ENCODE data around the gene CCT8L2. TPM values are rescaled to one million over a fixed set of nuclear protein-coding genes. Genes with fewer than 3 reads are reported as not detected.
"Not testable (repeated sequence)": the region's sequence is repeated elsewhere in the genome, so short reads cannot be mapped to it uniquely, and the experiment has no call there.

The CCT8L2 gene, protein sequence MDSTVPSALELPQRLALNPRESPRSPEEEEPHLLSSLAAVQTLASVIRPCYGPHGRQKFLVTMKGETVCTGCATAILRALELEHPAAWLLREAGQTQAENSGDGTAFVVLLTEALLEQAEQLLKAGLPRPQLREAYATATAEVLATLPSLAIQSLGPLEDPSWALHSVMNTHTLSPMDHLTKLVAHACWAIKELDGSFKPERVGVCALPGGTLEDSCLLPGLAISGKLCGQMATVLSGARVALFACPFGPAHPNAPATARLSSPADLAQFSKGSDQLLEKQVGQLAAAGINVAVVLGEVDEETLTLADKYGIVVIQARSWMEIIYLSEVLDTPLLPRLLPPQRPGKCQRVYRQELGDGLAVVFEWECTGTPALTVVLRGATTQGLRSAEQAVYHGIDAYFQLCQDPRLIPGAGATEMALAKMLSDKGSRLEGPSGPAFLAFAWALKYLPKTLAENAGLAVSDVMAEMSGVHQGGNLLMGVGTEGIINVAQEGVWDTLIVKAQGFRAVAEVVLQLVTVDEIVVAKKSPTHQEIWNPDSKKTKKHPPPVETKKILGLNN
- total RNA-seq, result not detected in 2 replicates

GRCh38 chr22:16592710-16593109 is at the start of gene CCT8L2:
TSS of gene CCT8L2 (minus strand) at chr22:16592810. CDS start at chr22:16592550, 260 bp downstream.
- not testable (repeated sequence) for DNase-seq (ENCODE audit: low read depth, low spot score)

- not testable (repeated sequence) for DNase-seq (ENCODE audit: low read depth, low spot score)
These were observed 42.8 kb upstream of the CCT8L2 start for GRCh38 chr22:16635442-16635841.

GRCh38 chr22:16634092-16634491 is 41.5 kb upstream of the CCT8L2 start:
- not testable (repeated sequence) for DNase-seq (ENCODE audit: low read depth, low spot score)

GRCh38 chr22:16628476-16628875 is 35.9 kb upstream of the CCT8L2 start:
- DNase-seq (ENCODE audit: low read depth, low spot score), result not testable (repeated sequence)

GRCh38 chr22:16625018-16625417 is 32.4 kb upstream of the CCT8L2 start:
- DNase-seq (ENCODE audit: low read depth, low spot score), result not testable (repeated sequence)

- DNase-seq (ENCODE audit: low read depth, low spot score), result not testable (repeated sequence)
These were observed 31.0 kb upstream of the CCT8L2 start for GRCh38 chr22:16623595-16623994.

DNA sequence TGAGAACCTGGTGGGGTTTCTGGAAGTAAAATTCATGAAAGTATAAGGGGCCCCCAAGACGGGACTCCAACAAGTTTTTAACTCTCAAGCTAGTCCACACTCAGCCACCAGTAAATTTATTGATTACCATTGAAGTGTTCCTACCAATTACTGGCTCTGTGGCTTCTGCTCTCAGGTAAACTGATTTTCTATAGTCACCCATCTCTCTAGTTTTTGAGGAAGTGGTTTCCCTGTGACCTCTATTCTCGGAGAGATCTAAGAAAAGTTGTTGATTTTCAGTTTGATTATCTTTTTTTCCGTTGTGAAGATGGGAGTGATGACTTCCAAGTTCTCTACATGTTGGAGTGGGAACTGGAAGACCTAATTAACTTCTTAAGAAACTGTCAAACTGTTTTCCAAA is 24.9 kb upstream of the CCT8L2 start:
- DNase-seq (ENCODE audit: low read depth, low spot score), result not testable (repeated sequence)

GRCh38 chr22:16616390-16616938 is 23.9 kb upstream of the CCT8L2 start:
- not testable (repeated sequence) for DNase-seq (ENCODE audit: low read depth, low spot score)

DNA sequence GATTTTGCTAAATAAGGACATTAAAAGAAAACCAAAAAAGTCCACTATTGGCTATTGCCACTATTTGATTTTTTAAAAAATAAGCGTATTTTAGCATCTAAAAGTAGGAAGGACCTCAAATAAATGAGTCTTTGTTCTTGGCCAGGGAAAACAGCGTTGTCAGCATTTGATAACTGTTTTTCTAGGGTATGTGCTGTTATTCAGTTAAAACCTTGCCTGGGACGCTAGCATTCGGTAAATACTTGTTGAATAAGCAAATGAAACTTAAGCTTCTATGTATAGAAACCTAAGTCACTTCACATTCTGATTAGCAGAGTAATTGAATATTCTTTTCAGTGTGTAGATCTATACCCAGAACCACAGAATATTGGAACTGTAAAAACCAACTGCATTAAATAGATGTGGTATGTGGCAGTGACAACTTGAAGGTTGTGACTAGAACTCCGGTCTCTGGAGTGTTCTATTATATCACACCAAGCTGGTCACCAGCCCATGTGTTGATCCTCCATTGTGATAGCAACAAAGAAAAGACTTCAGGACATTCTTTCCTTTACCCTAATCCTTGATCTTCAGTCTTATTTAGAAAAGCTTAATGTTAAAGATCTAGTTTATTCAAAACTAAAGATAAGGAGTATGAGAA is 23.1 kb upstream of the CCT8L2 start:
- not testable (repeated sequence) for DNase-seq (ENCODE audit: low read depth, low spot score)

GRCh38 chr22:16609548-16610261 is 17.1 kb upstream of the CCT8L2 start:
- DNase-seq (ENCODE audit: low read depth, low spot score), result no peak

DNA sequence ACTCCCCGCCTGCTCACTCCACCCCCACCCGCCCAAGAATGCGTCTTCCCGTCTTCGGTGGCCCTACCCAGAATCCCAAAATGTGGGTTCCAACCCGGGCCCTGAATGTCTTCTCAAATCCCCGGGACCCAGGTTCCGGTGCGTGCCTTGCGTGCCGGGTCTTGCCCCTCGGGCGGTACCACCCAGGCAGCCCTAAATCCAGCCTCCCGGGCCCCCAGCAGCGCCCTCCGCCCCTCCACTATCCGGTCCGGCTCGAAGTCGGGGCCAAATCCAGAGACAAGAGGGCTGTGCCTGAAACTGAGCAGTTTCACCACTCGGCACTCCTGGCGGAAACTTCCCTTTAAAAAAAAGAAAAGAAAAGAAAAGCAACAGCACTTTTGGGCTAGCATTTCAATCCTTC is 16.3 kb upstream of the CCT8L2 start:
- no peak for DNase-seq (ENCODE audit: low read depth, low spot score)

DNA sequence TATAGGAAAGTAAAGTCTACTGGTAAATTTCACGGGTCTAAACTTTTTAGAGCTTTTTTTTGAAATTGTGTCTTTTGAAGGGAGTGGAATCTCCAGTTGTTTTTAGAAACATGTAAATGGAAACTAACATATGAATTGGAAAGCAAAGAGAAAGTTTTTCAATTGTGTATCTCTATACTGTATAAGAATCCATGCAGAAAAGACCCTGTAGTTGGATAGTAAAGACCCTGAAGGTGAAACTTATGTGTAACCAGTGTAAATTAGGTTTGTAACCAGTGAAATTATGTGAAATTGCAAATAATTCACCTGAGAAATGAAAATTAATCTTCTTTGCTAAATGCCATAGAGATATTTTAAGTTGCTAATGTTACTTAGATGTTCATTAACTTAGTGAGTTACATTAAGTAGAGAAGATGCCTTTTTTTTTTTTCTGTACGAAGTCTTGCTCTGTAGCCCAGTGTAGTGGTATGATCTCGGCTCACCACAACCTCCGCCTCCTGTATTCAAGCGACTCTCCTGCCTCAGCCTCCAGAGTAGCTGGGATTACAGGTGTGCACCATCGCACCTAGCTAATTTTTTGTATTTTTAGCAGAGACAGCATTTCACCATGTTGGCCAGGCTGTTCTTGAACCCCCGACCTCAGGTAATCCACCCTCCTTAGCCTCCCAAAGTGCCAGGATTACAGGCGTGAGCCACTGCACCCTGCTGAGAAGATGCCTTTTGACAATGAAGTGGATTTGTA is 11.8 kb upstream of the CCT8L2 start:
- DNase-seq (ENCODE audit: low read depth, low spot score), result not testable (repeated sequence)

- not testable (repeated sequence) for DNase-seq (ENCODE audit: low read depth, low spot score)
These were observed 11.2 kb upstream of the CCT8L2 start for GRCh38 chr22:16603770-16604242.

DNA sequence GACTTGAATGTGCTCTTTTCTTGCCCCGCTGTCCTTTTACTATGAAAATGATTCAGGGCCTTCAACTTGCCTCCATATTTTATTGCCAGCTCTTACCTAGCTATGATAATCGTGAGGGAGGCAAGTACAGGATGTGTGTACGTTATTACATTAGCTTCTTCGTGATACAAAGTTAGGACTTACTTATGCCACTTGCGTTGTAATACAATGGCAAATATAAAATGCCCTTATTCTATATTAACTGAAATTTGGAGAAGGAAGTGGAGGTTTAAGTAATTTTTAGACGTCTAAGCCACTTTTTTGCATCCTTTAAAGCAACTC is 10.8 kb upstream of the CCT8L2 start:
- no peak for DNase-seq (ENCODE audit: low read depth, low spot score)

DNA sequence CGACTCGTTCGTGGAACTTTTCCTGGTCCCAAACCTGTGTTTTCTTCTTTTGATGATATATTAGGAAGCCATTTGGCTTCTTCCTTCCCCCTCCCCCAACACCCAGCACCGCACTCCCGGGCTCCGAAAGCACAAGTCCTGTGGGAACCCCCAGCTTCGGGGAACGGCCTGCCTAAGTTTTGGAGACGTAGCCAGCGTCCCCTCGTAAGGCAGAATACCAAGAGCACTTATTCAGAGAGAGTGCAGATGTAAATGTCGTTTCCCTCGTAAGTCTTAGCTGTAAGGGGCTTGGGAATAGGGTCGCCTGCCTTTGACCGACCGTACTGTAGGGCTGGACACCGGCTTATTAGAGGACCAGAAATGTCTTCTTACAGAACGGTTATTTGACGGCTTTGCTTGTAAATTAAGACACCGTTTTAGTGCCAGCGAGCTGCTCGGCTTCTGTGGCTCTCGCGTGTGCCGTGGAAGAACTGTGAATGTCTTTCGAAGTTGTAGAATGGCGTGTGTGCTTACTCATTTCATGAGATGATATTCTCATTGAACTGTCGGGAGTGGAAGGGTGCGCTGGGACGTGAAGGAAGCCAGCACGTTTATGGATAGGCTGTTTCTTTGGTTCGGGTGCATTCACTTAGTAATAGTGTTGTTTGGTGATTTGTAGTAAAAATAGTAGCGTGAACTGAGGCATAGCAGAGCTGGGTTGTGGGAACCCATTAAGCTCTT is 10.3 kb upstream of the CCT8L2 start:
- not testable (repeated sequence) for DNase-seq (ENCODE audit: low read depth, low spot score)

DNA sequence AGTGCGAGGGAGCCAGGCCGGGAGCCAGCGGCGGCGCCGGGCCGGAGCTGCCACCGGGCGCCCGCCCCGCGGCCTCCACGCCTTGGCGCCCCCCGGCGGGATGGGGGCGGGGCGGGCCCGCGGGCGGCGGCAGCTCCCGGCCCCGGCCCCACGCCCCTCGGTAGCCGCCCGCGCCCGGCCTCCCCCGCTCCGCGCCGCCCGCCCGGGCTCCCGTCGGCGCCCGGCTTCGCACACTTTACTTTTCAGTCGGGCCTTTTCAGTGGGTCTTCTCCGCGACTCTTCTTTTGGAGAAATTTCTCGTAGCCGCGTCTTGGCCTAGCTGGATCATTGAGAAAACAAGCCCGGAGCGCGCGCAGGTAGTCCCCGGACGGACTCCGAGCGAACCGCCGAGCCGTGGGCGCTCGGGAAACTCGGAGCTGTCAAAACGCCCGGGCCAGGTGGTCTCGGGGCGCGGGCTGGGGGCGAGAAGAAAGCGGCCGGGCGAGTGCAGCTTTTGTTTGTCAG is 9.7 kb upstream of the CCT8L2 start:
- DNase-seq (ENCODE audit: low read depth, low spot score), result not testable (repeated sequence)

DNA sequence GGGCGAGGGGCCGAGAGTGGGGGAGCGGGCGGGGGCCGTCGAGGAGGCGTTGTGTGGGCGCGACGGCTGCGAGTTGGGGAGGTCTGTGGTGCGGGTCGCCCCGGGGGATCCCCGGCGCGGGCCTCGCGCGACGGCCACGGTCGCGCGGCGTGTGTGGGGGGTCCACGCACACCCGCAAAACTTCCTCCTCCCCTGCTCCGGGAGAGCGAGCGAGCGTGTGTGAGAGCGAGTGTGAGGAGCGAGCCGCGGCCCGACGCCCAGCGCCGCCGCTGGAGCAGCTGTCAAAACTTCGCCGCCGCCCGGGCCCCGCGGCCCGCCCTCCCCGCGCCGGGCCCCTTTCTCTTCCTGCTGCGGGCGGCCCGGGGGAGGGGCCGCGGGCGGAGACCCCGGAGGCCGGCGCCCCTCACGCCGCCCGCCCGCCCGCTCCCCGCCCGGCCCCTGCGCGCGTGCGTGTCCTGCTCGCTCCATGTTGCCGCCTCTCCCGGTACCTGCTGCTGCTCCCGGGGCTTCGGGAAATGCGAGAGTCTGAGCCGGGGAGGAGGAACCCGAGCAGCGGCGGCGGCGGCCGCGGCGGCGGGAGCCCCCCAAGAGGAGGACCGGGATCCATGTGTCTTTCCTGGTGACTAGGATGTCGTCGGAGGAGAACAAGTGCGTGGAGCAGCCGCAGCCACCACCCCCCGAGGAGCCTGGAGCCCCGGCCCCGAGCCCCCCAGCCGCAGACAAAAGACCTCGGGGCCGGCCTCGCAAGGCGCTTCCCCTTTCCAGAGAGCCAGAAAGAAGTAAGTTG is 9.0 kb upstream of the CCT8L2 start:
- no peak for DNase-seq (ENCODE audit: low read depth, low spot score)

DNA sequence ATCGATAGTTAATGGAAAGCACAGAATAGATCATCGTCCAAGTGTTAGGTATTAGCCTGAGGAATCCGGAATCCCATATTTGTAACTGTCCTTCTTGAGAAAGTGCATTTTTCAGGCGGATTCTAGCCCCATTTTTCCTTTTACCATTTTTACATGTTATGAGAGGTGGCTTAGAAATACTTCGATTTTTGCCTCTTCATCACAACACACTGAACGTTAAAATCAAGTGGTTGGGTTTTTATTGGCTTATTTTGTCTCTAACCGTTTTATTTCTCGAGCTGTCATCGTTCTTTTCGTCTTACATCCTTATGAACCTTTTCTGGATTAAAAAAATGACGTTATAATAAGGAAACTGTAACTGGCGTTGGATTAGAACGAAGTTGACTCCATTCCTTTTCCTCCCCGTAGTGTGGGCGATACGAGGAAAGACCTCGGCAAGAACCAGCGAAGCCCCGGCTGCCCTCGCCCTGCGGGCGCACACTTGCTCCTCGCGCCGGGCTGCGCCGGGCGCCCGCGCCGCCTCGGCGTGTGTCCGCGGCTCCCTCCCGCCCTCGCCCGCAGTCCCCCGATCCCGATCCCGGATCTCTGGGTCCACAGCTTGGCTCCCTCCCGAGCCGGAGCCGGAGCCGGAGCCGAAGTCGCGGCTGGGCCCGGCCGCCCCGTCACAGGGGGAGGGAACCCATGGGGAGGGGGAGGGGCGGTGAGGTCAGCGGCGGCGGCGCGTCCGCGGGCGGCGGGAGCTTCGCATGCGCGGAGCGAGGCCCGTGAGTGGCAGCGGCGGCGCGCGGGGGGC is 8.2 kb upstream of the CCT8L2 start:
- DNase-seq (ENCODE audit: low read depth, low spot score), result not testable (repeated sequence)

Data from pulmonary artery endothelial cell (primary cell).